ENCODE data around the gene SGPP2.

Gene SGPP2

GRCh38 chr2:222477962-222478608, 53.7 kb downstream of the SGPP2 start:
- DNase-seq, result no peak

DNA sequence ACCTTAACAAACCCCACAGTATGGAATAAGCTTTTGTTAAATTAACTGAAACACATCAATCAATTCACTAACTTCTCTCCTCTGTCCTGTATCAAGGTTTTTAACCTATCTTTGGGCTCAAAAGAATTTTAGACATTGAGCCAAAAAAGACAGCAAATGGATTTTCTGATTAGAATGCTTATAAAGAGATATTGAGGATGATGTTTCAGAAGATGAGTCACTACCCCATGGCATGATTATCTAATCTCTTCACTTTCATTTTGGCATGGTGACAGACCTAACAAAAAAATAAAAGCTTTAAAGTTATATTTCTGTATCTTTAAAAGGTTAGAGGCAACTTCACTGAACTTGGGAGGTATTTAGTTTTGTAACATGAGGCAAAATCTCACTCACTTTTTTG, 55.5 kb downstream of the SGPP2 start:
- DNase-seq, result peak; percentile 5

DNA sequence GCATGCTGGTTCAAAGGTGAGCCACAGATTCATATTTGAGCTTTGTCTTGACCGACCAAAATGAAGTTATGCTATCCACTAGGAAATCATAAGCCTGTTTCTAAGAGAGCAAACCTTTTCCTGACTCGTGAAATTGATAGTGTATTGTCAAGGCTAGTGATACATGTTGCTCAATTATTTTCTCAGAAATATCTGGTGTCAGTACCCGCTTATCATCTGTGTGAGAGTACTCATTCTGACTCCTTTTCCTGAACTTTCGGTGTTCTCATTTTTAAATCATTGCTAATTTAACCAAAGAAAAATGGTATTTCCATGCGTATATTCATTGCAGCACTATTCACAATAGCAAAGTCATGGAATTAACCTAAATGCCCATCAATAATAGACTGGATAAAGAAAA, 56.2 kb downstream of the SGPP2 start:
- DNase-seq, result no peak

DNA sequence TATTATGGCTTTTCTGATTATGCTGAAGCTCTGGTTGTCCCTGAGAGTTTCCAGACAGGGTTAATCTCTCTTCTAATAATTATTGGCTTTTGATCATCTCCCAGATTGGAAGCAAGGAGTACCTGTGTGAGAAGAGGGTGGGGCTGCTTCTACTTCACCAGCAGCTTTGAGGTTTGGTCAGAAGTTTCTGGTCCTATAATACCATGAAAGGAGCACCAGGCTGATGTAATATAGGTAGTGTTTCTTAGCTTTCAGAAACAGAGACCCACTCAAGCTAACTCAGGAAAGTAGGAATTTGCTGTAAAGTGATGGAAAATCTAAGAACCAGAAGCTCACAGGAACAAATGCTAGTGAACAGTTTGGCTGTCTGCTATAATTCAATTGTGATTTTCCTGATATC, 57.6 kb downstream of the SGPP2 start:
- no peak for DNase-seq

GRCh38 chr2:222483513-222484039, 59.2 kb downstream of the SGPP2 start:
- DNase-seq, result no peak

DNA sequence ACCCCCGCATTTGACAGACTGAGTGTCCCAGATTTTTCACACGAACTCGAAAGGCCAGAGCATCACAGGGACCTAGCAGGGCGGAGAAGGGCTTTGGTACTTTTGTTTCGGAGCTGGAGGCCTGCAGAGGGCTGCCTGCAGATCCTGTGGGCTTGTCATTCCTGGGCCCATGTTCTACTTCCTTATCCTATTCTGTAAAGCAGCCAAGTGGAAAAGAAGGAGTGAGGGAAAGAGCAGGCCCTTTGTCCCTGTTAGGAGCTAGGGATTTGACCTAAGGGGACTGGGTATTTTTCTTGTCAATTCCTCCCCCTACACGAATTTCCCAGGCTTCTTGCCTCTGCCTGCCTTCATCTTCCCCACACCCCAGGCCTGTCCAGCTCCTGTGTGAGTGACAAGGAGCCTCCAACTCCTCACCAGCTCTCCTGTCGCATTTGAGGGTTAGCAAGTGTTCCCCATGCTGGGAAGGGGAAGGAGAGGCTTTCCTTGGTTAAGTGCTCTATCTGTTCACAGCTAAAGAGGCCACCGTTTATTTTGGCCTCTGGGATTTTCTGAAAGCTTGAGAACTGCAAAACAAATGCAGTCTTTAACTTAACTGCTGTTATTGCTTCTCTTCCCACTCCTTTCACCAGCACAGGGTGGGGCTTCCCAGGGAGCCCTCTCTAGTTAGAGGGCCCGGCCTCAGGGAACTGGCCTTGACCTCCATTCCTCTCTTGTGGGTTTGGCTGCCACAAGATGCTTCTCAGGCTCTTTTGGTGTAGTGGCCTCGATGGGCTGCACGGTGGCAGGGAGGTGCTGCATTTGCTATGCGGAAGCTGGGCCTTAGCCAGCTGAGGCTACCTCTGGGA, 61.2 kb downstream of the SGPP2 start:
- no peak for DNase-seq

GRCh38 chr2:222490131-222490530, 65.8 kb downstream of the SGPP2 start:
- no peak for DNase-seq

- DNase-seq, result no peak
Observed at GRCh38 chr2:222492683-222493082, 68.3 kb downstream of the SGPP2 start.

GRCh38 chr2:222494104-222494739, 69.9 kb downstream of the SGPP2 start:
- no peak for DNase-seq

GRCh38 chr2:222495388-222495787, 71.0 kb downstream of the SGPP2 start:
- no peak for DNase-seq

DNA sequence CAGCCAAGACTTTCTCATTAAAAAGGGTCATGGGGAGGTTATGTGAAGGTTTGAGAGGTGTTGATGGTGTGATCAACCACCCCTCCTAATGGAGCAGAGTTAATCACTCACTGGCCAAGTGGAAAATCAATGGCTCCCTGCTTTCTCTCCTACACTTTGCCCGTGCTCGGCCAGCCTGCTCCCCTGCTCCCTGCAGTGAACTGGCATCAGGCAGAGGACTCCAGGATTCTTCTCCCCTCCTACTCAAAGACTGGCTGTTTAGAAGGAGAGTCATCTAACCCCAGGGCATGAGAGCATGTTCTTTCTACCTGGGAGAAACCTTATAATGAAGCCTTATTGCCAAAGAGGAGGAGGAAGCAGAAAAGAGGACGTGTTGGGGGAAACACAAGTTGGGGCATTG, 74.9 kb downstream of the SGPP2 start:
- no peak for DNase-seq

GRCh38 chr2:222504191-222504590, 79.8 kb downstream of the SGPP2 start:
- no peak for DNase-seq

DNA sequence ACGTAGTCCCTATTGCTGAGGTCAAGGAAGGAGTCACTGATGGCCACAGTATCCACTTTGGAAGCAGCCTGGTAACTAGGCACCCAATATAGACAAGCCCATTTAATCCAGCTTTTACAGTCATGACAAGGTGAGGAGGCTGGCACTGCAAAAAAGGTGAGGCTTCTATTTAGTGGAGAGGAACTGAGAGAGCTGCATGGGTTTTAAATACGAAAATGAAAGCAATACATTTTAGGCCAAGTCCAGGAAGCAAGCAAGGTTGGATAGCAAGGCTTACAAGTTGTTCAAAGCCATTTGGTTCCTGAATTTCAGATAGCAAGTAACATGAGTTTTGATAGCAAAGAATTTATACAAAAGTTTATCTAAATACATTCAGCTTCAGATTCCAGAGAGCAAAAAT, 80.4 kb downstream of the SGPP2 start:
- no peak for DNase-seq

GRCh38 chr2:222506230-222506935, 82.0 kb downstream of the SGPP2 start:
- no peak for DNase-seq

- no peak for DNase-seq
Observed at GRCh38 chr2:222514901-222515300, 90.6 kb downstream of the SGPP2 start.

- no peak for DNase-seq
Observed at GRCh38 chr2:222518570-222519381, 94.4 kb downstream of the SGPP2 start.

- DNase-seq, result no peak
Observed at GRCh38 chr2:222521099-222521498, 96.8 kb downstream of the SGPP2 start.

DNA sequence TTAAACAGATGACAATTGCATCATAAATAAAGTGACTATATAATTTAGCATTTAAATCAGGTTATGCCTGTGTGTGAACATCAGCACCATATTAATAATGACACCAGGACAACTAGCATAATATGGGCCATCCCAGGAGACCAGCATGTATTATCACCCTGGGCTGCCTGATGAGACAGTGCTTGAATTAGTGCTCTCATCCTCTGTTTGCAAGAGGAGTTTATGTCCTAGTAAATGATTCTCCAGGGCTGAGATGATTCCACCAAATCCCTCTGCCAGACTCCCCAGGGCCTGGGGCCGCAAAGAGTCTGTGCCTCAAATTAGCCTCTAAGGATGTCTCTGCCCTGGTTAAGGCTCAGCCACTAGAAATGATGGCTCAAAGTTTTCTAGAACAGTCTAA, 97.7 kb downstream of the SGPP2 start:
- DNase-seq, result no peak

DNA sequence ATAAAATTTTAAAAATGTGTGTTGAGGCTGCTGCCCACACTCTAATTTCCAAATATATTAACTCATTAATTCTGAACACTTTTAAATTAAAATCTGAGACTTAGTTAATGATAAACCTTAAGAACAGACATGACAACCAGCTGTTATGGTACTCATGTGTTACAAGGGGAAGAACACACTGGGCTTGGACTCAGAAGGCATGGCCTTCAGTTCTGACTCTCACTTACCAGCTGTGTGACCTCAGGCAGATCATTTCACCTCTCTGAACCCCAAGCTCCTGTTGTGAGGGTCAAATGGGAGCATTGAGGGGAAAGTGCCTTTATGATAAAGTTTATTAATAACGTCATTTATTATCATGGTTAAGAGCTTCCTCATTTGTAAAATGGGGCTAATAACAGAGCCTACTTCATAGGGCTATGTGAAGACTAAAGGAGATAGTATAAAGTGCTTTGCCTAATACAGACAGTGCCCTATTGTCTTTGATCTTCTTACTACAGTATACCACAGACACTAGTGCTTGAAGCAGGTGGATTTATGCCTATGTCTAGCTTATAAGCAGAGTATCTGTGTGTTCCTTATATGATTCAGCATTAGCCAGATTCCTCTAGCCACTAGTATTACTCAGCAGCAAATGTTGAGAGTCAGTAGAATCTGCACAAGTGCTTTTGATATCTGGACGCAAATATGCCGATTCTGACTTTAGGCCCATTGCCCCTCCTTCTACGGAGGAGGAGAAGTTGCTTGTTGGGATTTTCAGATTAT, 99.6 kb downstream of the SGPP2 start:
- DNase-seq, result no peak

DNA sequence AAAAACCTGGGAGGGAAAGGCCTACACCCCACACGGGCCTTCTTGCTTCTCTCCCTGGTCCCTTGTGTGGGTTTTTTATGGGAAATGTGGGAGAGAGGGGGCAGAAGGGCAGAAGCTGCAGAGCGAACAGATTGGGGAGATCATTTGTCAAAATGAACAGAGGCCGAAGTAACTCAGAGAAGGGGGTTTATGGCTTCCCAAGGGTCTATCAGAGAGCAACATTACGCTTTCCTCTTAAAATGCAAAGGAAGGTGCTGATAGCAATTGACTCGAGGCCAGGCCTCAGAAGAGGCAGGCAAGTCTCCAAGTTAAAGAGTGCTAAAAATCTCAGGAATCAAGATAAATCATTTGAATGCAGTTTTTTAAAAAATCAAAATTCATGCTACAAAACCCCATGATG, 101.5 kb downstream of the SGPP2 start:
- no peak for DNase-seq

DNA sequence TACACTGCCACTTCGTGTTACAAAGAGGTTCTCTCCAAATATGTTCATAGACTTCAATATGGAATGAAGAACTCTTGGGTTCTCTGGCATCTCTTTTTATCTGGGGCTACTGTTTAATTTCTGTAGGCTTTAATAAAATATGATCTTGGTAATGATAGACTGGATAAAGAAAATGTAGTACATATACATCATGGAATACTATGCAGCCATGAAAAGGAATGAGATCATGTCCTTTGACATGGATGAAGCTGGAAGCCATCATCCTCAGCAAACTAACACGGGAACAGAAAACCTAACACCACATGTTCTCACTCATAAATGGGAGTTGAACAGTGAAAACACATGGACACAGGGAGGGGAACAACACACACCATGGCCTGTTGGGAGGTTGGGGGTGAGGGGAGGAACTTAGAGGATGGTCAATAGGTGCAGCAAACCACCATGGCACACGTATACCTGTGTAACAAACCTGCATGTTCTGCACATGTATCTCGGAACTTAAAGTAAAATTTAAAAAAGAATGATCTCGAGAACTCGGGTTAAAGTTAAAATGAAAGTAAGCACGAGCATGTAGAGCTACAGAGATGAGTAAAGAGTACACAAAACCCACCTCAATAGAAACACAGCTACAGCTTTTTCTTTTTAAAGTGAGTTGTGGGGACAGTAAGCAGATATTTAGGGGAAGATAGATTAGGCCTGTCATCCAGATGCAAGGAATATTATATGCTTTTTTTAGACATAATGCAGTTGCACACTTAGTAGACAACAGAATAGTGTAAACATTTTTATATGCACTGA, 102.3 kb downstream of the SGPP2 start:
- DNase-seq, result no peak
